GM12878 (cell line): ENCODE results near the gene ARL3. TPM values are rescaled to one million over a fixed set of nuclear protein-coding genes. Genes with fewer than 3 reads are reported as not detected.

Experiments used
- ATAC-seq: fragments of 200-7000 bp; cut with Tn5 transposase; 3 replicates; pipeline ENCODE4 v1.9.1; 2020; ENCODE audit warnings: mild to moderate bottlenecking, moderate library complexity
- BruUV-seq: library from RNA; stranded (reverse); fragments of 400-500 nt; replicated peaks from 2 replicates; lab custom pipeline; 2021; lab: Mats Ljungman, UMichigan
- CTCF ChIA-PET: fragments of 300-600 bp; sonication (Branson Sonifier 250); formaldehyde crosslinking; extraction: SDS; loops from one replicate; lab custom pipeline; 2021; ENCODE audit warnings: inconsistent platforms; lab: Yijun Ruan, JAX
- POLR2A ChIA-PET: fragments of 350-600 bp; formaldehyde crosslinking; extraction: SDS; loops from one replicate; lab custom pipeline; 2021; ENCODE audit warnings: inconsistent platforms; lab: Charles Lee
- RAD21 ChIA-PET: fragments of 300-600 bp; sonication (Branson Sonifier 250); formaldehyde crosslinking; loops from one replicate; lab custom pipeline; 2023; ENCODE audit warnings: antibody characterized with exemption; ENCODE audit not compliant: unreplicated experiment; lab: Charles Lee
- SMC1A ChIA-PET: fragments of 300-600 bp; sonication (Branson Sonifier 250); formaldehyde crosslinking; loops from one replicate; lab custom pipeline; 2023; ENCODE audit not compliant: unreplicated experiment, uncharacterized antibody; lab: Charles Lee
- DNase-seq: peaks from one replicate; pipeline ENCODE4 v3.0.0-alpha.2; 2011; ENCODE audit warnings: low read depth, low spot score
- FAIRE-seq: peaks from 3 replicates; lab custom pipeline; 2011; peaks lifted over from hg19 to GRCh38; lab: Jason Lieb, UNC
- H2AFZ ChIP-seq: 2 replicates; pipeline ENCODE4 v1.6.0; 2011; ENCODE audit warnings: low read depth, low read length, control low read depth; ENCODE audit not compliant: control insufficient read depth
- H3K27ac ChIP-seq: 2 replicates; pipeline ENCODE4 v1.5.1; 2011; ENCODE audit warnings: control low read depth; ENCODE audit not compliant: control insufficient read depth, insufficient read depth
- H3K27me3 ChIP-seq, 2 experiments: replicated peaks in 1 of 2; 2 replicates each; pipeline versions ENCODE4 v1.6.0 to v1.6.1; 2011; ENCODE audit warnings: low read length in 1 of 2; ENCODE audit not compliant: control insufficient read depth in 2 of 2, insufficient read depth in 2 of 2
- H3K36me3 ChIP-seq, 2 experiments: 2 replicates each; pipeline ENCODE4 v1.5.1; 2011; ENCODE audit warnings: low read length in 1 of 2; ENCODE audit not compliant: control insufficient read depth in 2 of 2, insufficient read depth in 2 of 2
- H3K4me1 ChIP-seq: 2 replicates; pipeline ENCODE4 v1.6.1; 2011; ENCODE audit warnings: mild to moderate bottlenecking, low read length, moderate library complexity, mixed read lengths; ENCODE audit not compliant: control insufficient read depth, insufficient read depth
- H3K4me2 ChIP-seq: 2 replicates; pipeline ENCODE4 v1.6.0; 2011; ENCODE audit warnings: control low read depth; ENCODE audit not compliant: control insufficient read depth, insufficient read depth
- H3K4me3 ChIP-seq: fragments of 200-600 bp; sonication (generic); 2 replicates; pipeline ENCODE4 v1.5.1; 2016
- H3K79me2 ChIP-seq: 2 replicates; pipeline ENCODE4 v1.6.0; 2011; ENCODE audit warnings: low read length; ENCODE audit not compliant: control insufficient read depth, insufficient read depth
- H3K9ac ChIP-seq: 2 replicates; pipeline ENCODE4 v1.8.0; 2011; ENCODE audit warnings: low read length, control low read depth, mixed read lengths; ENCODE audit not compliant: control insufficient read depth, insufficient read depth
- H3K9me3 ChIP-seq: replicated peaks from 3 replicates; pipeline ENCODE4 v1.5.1; 2011; ENCODE audit warnings: mild to moderate bottlenecking, low read length; ENCODE audit not compliant: control insufficient read depth, insufficient read depth
- H4K20me1 ChIP-seq: 2 replicates; pipeline ENCODE4 v1.6.0; 2011; ENCODE audit not compliant: control insufficient read depth, insufficient read depth
- ATF7 ChIP-seq: fragments of 450-650 bp; IDR thresholded peaks from 2 replicates; pipeline ENCODE4 v1.6.1; 2016; ENCODE audit warnings: low read depth, mild to moderate bottlenecking
- CREB1 ChIP-seq: IDR thresholded peaks from 2 replicates; pipeline ENCODE4 v1.6.1; 2012; ENCODE audit warnings: low read depth, mild to moderate bottlenecking, inconsistent platforms
- JUNB ChIP-seq: IDR thresholded peaks from 2 replicates; pipeline ENCODE4 v1.6.1; 2016; ENCODE audit warnings: antibody characterized with exemption, mild to moderate bottlenecking
- REST ChIP-seq: IDR thresholded peaks from 2 replicates; pipeline ENCODE4 v1.6.1; 2012; ENCODE audit warnings: mild to moderate bottlenecking, low read depth, low read length
- SIN3A ChIP-seq: IDR thresholded peaks from 2 replicates; pipeline ENCODE4 v1.6.1; 2012; ENCODE audit warnings: low read depth, low read length, improper control_type of control experiment
- SMARCA5 ChIP-seq: fragments of 450-650 bp; IDR thresholded peaks from 2 replicates; pipeline ENCODE4 v1.6.1; 2017; ENCODE audit warnings: mild to moderate bottlenecking
- YBX1 ChIP-seq: fragments of 450-650 bp; IDR thresholded peaks from 2 replicates; pipeline ENCODE4 v1.6.1; 2016; ENCODE audit warnings: antibody characterized with exemption
- ZSCAN29 ChIP-seq: fragments of 450-650 bp; IDR thresholded peaks from 2 replicates; pipeline ENCODE4 v1.6.1; 2017; ENCODE audit warnings: mild to moderate bottlenecking, moderate library complexity
- WGBS: methylation state at CpG from one replicate; pipeline ENCODE4 v1.1.6; 2016; ENCODE audit warnings: low lambda C conversion rate; ENCODE audit not compliant: insufficient replicate concordance, insufficient coverage; ENCODE audit errors: missing lambda C conversion rate; 5-methylcytosine and 5-hydroxymethylcytosine counted together
- in situ Hi-C: fragments of 300-500 bp; cut with MboI; formaldehyde crosslinking; loops from 9 replicates; pipeline ENCODE4 v1.14.3; 2018; ENCODE audit warnings: mixed read lengths
- intact Hi-C: fragments of 100-400 bp; cut with micrococcal nuclease; formaldehyde crosslinking; loops from one replicate; pipeline ENCODE4 v1.14.2; 2022; ENCODE audit not compliant: unreplicated experiment
- polyA plus RNA-seq, 11 experiments: library from polyadenylated mRNA; depleted of rRNA in 4 of 11; unstranded in 6 of 11; stranded (reverse) in 5 of 11; fragments of >200 nt; fragmentation: Nextera tagmentation in 4 of 11; fragmentation: Illumina TruSeq in 1 of 11; extraction: Ambion mirVana in 4 of 11; extraction: Trizol in 1 of 11; gene quantifications; 1 replicate in 1 of 11; 2 replicates in 10 of 11; pipeline versions ENCODE4 v1.2.1 to v1.2.3, GENCODE V29; 2011 to 2016; ENCODE audit warnings: inconsistent platforms in 2 of 11, missing spikeins in 2 of 11, low read depth in 1 of 11
- total RNA-seq, 4 experiments: library from RNA; depleted of rRNA in 3 of 4; stranded (reverse); fragments of >200 nt in 3 of 4; fragmentation: Illumina TruSeq in 1 of 4; extraction: Trizol in 1 of 4; gene quantifications; 2 replicates each; pipeline versions ENCODE4 v1.2.1 to v1.2.3, GENCODE V29; 2013 to 2021
- TF ChIP-seq, protein P1 (sequence below): fragments of 450-650 bp; IDR thresholded peaks from 2 replicates; pipeline ENCODE4 v1.6.1; 2017; ENCODE audit warnings: antibody characterized with exemption, mild to moderate bottlenecking, moderate library complexity
- TF ChIP-seq, protein P2 (sequence below): fragments of 150-350 bp; IDR thresholded peaks from 2 replicates; pipeline ENCODE4 v1.6.1; 2016; ENCODE audit warnings: low read depth, low read length

The ARL3 gene
- total and polyA plus RNA-seq, 10 of the 15 experiments (the other 5 are each of a cell fraction or from before 2014, with no cell fraction given): 4.9 to 26.1 (median 11.0) TPM

DNA sequence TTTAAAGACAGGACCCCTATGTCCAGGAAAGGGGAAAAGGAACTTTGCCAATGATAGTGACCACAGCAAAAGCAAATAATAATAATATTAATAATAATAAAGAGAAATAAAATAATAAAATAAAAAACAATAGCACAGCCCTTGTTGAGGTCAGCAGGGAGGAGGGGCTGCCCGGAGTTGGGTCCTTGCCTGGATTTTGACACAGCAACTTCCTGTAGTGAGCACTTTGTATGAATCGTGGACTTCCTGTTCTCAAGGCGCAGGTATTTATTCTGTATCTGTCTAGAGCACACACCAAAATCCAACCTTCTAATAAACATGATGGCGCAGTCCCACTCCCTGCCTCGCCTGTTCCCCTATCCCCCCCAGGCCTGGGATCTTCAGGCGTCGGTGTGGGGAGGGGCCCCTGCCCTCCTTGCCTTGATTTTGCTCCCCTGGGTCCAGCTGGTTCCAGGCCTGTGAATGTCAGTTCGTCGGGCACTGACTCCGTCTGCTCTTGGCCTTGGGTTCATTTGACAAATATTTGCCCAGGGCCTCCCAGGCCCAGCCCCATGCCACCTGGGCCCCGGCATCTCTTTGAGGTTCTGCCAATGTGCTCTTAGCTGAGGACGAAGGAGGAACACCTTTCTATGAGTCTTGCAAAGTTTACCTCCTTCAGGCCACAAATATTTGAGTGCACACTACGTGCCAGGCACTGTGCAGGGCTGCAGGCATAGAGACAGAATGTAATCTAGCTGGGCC is 56.0 kb downstream of the ARL3 start (continued):
- TF ChIP-seq ATF7 (no peak), JUNB (no peak), ZSCAN29 (no peak)
- TF ChIP-seq, protein P1, sequence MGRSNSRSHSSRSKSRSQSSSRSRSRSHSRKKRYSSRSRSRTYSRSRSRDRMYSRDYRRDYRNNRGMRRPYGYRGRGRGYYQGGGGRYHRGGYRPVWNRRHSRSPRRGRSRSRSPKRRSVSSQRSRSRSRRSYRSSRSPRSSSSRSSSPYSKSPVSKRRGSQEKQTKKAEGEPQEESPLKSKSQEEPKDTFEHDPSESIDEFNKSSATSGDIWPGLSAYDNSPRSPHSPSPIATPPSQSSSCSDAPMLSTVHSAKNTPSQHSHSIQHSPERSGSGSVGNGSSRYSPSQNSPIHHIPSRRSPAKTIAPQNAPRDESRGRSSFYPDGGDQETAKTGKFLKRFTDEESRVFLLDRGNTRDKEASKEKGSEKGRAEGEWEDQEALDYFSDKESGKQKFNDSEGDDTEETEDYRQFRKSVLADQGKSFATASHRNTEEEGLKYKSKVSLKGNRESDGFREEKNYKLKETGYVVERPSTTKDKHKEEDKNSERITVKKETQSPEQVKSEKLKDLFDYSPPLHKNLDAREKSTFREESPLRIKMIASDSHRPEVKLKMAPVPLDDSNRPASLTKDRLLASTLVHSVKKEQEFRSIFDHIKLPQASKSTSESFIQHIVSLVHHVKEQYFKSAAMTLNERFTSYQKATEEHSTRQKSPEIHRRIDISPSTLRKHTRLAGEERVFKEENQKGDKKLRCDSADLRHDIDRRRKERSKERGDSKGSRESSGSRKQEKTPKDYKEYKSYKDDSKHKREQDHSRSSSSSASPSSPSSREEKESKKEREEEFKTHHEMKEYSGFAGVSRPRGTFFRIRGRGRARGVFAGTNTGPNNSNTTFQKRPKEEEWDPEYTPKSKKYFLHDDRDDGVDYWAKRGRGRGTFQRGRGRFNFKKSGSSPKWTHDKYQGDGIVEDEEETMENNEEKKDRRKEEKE: no peak

GRCh38 chr10:102657451-102657850 is 56.7 kb downstream of the ARL3 start:
- H3K4me1 ChIP-seq: peaks cover 34% of the 10 kb centered on the region
- intact Hi-C loops: no loop called here
- TF ChIP-seq, protein P2, sequence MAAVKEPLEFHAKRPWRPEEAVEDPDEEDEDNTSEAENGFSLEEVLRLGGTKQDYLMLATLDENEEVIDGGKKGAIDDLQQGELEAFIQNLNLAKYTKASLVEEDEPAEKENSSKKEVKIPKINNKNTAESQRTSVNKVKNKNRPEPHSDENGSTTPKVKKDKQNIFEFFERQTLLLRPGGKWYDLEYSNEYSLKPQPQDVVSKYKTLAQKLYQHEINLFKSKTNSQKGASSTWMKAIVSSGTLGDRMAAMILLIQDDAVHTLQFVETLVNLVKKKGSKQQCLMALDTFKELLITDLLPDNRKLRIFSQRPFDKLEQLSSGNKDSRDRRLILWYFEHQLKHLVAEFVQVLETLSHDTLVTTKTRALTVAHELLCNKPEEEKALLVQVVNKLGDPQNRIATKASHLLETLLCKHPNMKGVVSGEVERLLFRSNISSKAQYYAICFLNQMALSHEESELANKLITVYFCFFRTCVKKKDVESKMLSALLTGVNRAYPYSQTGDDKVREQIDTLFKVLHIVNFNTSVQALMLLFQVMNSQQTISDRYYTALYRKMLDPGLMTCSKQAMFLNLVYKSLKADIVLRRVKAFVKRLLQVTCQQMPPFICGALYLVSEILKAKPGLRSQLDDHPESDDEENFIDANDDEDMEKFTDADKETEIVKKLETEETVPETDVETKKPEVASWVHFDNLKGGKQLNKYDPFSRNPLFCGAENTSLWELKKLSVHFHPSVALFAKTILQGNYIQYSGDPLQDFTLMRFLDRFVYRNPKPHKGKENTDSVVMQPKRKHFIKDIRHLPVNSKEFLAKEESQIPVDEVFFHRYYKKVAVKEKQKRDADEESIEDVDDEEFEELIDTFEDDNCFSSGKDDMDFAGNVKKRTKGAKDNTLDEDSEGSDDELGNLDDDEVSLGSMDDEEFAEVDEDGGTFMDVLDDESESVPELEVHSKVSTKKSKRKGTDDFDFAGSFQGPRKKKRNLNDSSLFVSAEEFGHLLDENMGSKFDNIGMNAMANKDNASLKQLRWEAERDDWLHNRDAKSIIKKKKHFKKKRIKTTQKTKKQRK: no peak
- no peak for TF ChIP-seq SIN3A
- TF ChIP-seq REST: no peak
- TF ChIP-seq CREB1: no peak
- TF ChIP-seq YBX1: no peak
- TF ChIP-seq SMARCA5: no peak

More at GRCh38 chr10:102657451-102657850, 56.7 kb downstream of the ARL3 start:
- ChIA-PET CTCF (no interaction called here), POLR2A (interaction anchor here (0.5 to 14.1 kb wide), 3 partner anchors 13 to 56 kb away, joined by 3 to 151 read pairs (median 3); partner anchors contain the start of gene TRIM8), RAD21 (no interaction called here), SMC1A (interaction anchor here (1.5 kb wide), 1 partner anchor 13 kb away, joined by 5 read pairs; no protein-coding TSS in a partner anchor)
- FAIRE-seq (no peak), DNase-seq (no peak), ATAC-seq (no peak)
- Histone ChIP-seq H3K4me2 (no peak overlapping the region), H4K20me1 (no peaks in the 10 kb centered on the region), H3K36me3 (peaks cover 29 to 37% of the 10 kb centered on the region in 2 experiments), H3K9me3 (no peaks in the 10 kb centered on the region), H3K79me2 (peaks cover 18% of the 10 kb centered on the region), H3K4me3 (no peak overlapping the region), H3K27me3 (no peaks in the 10 kb centered on the region), H2AFZ (no peak overlapping the region), H3K9ac (no peak overlapping the region), H3K27ac (no peak overlapping the region)
- in situ Hi-C loops: no loop called here
- WGBS: 87% methylated on average over 11 of the region's 11 CpGs
- no TSS peak for BruUV-seq
